Neural cell (in vitro differentiated cells): ENCODE data around the gene E2F4. TPM values are rescaled to one million over a fixed set of nuclear protein-coding genes. Genes with fewer than 3 reads are reported as not detected.

ENCODE experiments used
- H2AFZ ChIP-seq: fragments of 200-600, 300-800 bp; sonication (generic), shearing (Covaris generic); 2 replicates; pipeline ENCODE4 v1.6.0; 2014; ENCODE audit warnings: low read depth, mild to moderate bottlenecking, antibody characterized with exemption, low read length, moderate library complexity
- H3F3A ChIP-seq: fragments of 200-600 bp; shearing (Covaris generic); 2 replicates; pipeline ENCODE4 v1.6.1; 2016; ENCODE audit warnings: mild to moderate bottlenecking, moderate library complexity, mixed read lengths, antibody characterized with exemption, low read length; ENCODE audit not compliant: insufficient read depth, poor library complexity, severe bottlenecking
- H3K27ac ChIP-seq: fragments of 200-600, 300-800 bp; sonication (generic), shearing (Covaris generic); 2 replicates; pipeline ENCODE4 v1.5.1; 2014; ENCODE audit warnings: mild to moderate bottlenecking, low read length, moderate library complexity
- H3K27me3 ChIP-seq: fragments of 300-800, 200-600 bp; sonication (generic), shearing (Covaris generic); 2 replicates; pipeline ENCODE4 v1.6.0; 2014; ENCODE audit warnings: mild to moderate bottlenecking, low read depth, low read length, moderate library complexity; ENCODE audit not compliant: insufficient read depth
- H3K36me3 ChIP-seq: fragments of 300-800, 200-600 bp; sonication (generic), shearing (Covaris generic); 2 replicates; pipeline ENCODE4 v1.5.1; 2014; ENCODE audit warnings: mild to moderate bottlenecking, antibody characterized with exemption, low read length, moderate library complexity; ENCODE audit not compliant: insufficient read depth
- H3K4me2 ChIP-seq: fragments of 300-800, 200-600 bp; sonication (generic), shearing (Covaris generic); 2 replicates; pipeline ENCODE4 v1.6.0; 2014; ENCODE audit warnings: mild to moderate bottlenecking, low read length
- H3K4me3 ChIP-seq: fragments of 300-800, 200-600 bp; sonication (generic), shearing (Covaris generic); 2 replicates; pipeline ENCODE4 v1.5.1; 2014; ENCODE audit warnings: mild to moderate bottlenecking, low read length, moderate library complexity
- H3K79me2 ChIP-seq: fragments of 200-600 bp; shearing (Covaris generic); replicated peaks from 2 replicates; pipeline ENCODE4 v1.6.0; 2014; ENCODE audit warnings: mild to moderate bottlenecking, low read length, moderate library complexity; ENCODE audit not compliant: insufficient read depth
- H3K9ac ChIP-seq: fragments of 300-800, 200-600 bp; sonication (generic), shearing (Covaris generic); 2 replicates; pipeline ENCODE4 v1.6.1; 2016; ENCODE audit warnings: mild to moderate bottlenecking, low read length, mixed read lengths
- H3K9me2 ChIP-seq: fragments of 200-600 bp; shearing (Covaris generic); 2 replicates; pipeline ENCODE4 v1.6.1; 2016; ENCODE audit warnings: mild to moderate bottlenecking, low read length, mixed read lengths; ENCODE audit not compliant: insufficient read depth
- H3K9me3 ChIP-seq: fragments of 200-600, 300-800 bp; sonication (generic), shearing (Covaris generic); 2 replicates; pipeline ENCODE4 v1.6.1; 2016; ENCODE audit warnings: mild to moderate bottlenecking, mixed run types, low read length, moderate library complexity, mixed read lengths
- H4K20me1 ChIP-seq: fragments of 200-600 bp; shearing (Covaris generic); 2 replicates; pipeline ENCODE4 v1.6.1; 2016; ENCODE audit warnings: mild to moderate bottlenecking, mixed run types; ENCODE audit not compliant: insufficient read depth
- EP300 ChIP-seq: fragments of 450-650 bp; conservative IDR thresholded peaks from 2 replicates; pipeline ENCODE4 v1.6.1; 2014; ENCODE audit warnings: antibody characterized with exemption, mild to moderate bottlenecking, moderate library complexity; ENCODE audit not compliant: poor library complexity, severe bottlenecking
- EZH2 ChIP-seq: fragments of 200-600, 300-800 bp; shearing (Covaris generic), sonication (generic); IDR thresholded peaks from 2 replicates; pipeline ENCODE4 v1.6.1; 2014; ENCODE audit warnings: antibody characterized with exemption, low read length, borderline replicate concordance, mild to moderate bottlenecking; ENCODE audit not compliant: insufficient read depth, poor library complexity, severe bottlenecking
- MXI1 ChIP-seq: fragments of 450-650 bp; conservative IDR thresholded peaks from 2 replicates; pipeline ENCODE4 v1.6.1; 2014; ENCODE audit warnings: antibody characterized with exemption, mild to moderate bottlenecking; ENCODE audit not compliant: poor library complexity, severe bottlenecking
- POLR2AphosphoS5 ChIP-seq: IDR thresholded peaks from 2 replicates; pipeline ENCODE4 v1.6.1; 2012
- RAD21 ChIP-seq: fragments of 450-650 bp; conservative IDR thresholded peaks from 2 replicates; pipeline ENCODE4 v1.6.1; 2014; ENCODE audit warnings: antibody characterized with exemption, mild to moderate bottlenecking, moderate library complexity
- SMC3 ChIP-seq: fragments of 450-650 bp; conservative IDR thresholded peaks from 2 replicates; pipeline ENCODE4 v1.6.1; 2014; ENCODE audit warnings: antibody characterized with exemption, mild to moderate bottlenecking, moderate library complexity; ENCODE audit not compliant: poor library complexity
- TAF1 ChIP-seq: IDR thresholded peaks from 2 replicates; pipeline ENCODE4 v1.6.1; 2012; ENCODE audit warnings: low read depth
- polyA plus RNA-seq: library from polyadenylated mRNA; depleted of rRNA; stranded (reverse); fragments of >200 nt; gene quantifications from 2 replicates; pipeline ENCODE4 v1.2.3, GENCODE V29; 2014
- TF ChIP-seq, protein P1 (sequence below): fragments of 450-650 bp; IDR thresholded peaks from 2 replicates; pipeline ENCODE4 v1.5.1; 2014; ENCODE audit warnings: antibody characterized with exemption, mild to moderate bottlenecking, moderate library complexity; ENCODE audit not compliant: poor library complexity, severe bottlenecking
- TF ChIP-seq, protein P2 (sequence below): IDR thresholded peaks from 2 replicates; pipeline ENCODE4 v1.6.1; 2012; ENCODE audit warnings: borderline replicate concordance

The E2F4 gene
- polyA plus RNA-seq, 1 donor from 2014 or later, result 112 TPM

- H3K27ac ChIP-seq, result no peak overlapping the region
- H2AFZ ChIP-seq, result no peak overlapping the region
- H3K27me3 ChIP-seq, result peaks cover 38% of the 10 kb centered on the region
- H4K20me1 ChIP-seq, result no peaks in the 10 kb centered on the region
- H3K79me2 ChIP-seq, result no peaks in the 10 kb centered on the region
- no peaks in the 10 kb centered on the region for H3K36me3 ChIP-seq
- H3K9me2 ChIP-seq, result no peaks in the 10 kb centered on the region
- no peak overlapping the region for H3K9ac ChIP-seq
- TF ChIP-seq, protein P1, sequence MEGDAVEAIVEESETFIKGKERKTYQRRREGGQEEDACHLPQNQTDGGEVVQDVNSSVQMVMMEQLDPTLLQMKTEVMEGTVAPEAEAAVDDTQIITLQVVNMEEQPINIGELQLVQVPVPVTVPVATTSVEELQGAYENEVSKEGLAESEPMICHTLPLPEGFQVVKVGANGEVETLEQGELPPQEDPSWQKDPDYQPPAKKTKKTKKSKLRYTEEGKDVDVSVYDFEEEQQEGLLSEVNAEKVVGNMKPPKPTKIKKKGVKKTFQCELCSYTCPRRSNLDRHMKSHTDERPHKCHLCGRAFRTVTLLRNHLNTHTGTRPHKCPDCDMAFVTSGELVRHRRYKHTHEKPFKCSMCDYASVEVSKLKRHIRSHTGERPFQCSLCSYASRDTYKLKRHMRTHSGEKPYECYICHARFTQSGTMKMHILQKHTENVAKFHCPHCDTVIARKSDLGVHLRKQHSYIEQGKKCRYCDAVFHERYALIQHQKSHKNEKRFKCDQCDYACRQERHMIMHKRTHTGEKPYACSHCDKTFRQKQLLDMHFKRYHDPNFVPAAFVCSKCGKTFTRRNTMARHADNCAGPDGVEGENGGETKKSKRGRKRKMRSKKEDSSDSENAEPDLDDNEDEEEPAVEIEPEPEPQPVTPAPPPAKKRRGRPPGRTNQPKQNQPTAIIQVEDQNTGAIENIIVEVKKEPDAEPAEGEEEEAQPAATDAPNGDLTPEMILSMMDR, result no peak
- TF ChIP-seq POLR2AphosphoS5 (no peak), SMC3 (no peak), EP300 (no peak), MXI1 (no peak), EZH2 (no peak), TAF1 (no peak), RAD21 (no peak)
- TF ChIP-seq, protein P2, sequence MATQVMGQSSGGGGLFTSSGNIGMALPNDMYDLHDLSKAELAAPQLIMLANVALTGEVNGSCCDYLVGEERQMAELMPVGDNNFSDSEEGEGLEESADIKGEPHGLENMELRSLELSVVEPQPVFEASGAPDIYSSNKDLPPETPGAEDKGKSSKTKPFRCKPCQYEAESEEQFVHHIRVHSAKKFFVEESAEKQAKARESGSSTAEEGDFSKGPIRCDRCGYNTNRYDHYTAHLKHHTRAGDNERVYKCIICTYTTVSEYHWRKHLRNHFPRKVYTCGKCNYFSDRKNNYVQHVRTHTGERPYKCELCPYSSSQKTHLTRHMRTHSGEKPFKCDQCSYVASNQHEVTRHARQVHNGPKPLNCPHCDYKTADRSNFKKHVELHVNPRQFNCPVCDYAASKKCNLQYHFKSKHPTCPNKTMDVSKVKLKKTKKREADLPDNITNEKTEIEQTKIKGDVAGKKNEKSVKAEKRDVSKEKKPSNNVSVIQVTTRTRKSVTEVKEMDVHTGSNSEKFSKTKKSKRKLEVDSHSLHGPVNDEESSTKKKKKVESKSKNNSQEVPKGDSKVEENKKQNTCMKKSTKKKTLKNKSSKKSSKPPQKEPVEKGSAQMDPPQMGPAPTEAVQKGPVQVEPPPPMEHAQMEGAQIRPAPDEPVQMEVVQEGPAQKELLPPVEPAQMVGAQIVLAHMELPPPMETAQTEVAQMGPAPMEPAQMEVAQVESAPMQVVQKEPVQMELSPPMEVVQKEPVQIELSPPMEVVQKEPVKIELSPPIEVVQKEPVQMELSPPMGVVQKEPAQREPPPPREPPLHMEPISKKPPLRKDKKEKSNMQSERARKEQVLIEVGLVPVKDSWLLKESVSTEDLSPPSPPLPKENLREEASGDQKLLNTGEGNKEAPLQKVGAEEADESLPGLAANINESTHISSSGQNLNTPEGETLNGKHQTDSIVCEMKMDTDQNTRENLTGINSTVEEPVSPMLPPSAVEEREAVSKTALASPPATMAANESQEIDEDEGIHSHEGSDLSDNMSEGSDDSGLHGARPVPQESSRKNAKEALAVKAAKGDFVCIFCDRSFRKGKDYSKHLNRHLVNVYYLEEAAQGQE, result no peak
- no peak overlapping the region for H3K4me2 ChIP-seq
- H3K4me3 ChIP-seq, result no peak overlapping the region
- no peaks in the 10 kb centered on the region for H3F3A ChIP-seq
- H3K9me3 ChIP-seq, result no peaks in the 10 kb centered on the region
Measured at GRCh38 chr16:67244387-67245185, 52.6 kb downstream of the E2F4 start.

DNA sequence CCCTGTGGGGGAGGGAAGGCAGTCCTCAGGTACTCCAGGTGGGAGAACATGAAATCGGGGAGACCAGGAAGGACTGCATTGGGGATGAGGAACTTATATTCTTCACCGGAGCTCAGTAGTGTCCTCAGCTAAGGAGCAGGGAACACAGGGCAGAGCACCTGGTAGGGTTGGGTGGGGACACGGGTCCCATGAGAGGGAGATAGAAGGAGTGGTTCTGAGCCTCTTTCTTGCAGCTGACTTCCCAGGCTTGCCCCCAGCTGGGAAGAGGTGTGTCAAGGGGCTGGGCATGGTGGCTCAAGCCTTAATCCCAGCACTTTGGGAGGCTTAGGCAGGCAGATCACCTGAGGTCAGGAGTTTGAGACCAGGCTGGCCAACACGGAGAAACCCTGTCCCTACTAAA, 53.2 kb downstream of the E2F4 start:
- no peaks in the 10 kb centered on the region for H3K9me2 ChIP-seq
- no peak for TF ChIP-seq EZH2
- no peak for TF ChIP-seq TAF1
- no peak for TF ChIP-seq POLR2AphosphoS5
- TF ChIP-seq RAD21, result no peak
- H3K9me3 ChIP-seq, result no peaks in the 10 kb centered on the region
- H3K27ac ChIP-seq, result no peak overlapping the region
- no peaks in the 10 kb centered on the region for H3K79me2 ChIP-seq
- no peak overlapping the region for H2AFZ ChIP-seq
- no peaks in the 10 kb centered on the region for H4K20me1 ChIP-seq
- no peaks in the 10 kb centered on the region for H3K36me3 ChIP-seq
- H3K4me2 ChIP-seq, result no peak overlapping the region
- no peaks in the 10 kb centered on the region for H3F3A ChIP-seq
- no peak overlapping the region for H3K4me3 ChIP-seq
- peaks cover 44% of the 10 kb centered on the region for H3K27me3 ChIP-seq
- H3K9ac ChIP-seq, result no peak overlapping the region
